RWPE2 (cell line): Measurements from ENCODE around the gene SPATA24.

ENCODE experiments used
- ATAC-seq: fragments of 200-7000 bp; cut with Tn5 transposase; 3 replicates; pipeline ENCODE4 v1.9.1; 2021; ENCODE audit warnings: low read depth
- DNase-seq: peaks from one replicate; pipeline ENCODE4 v3.0.0-alpha.2; 2020; ENCODE audit warnings: low spot score
- H3K27ac ChIP-seq: fragments of 450-650 bp; 2 replicates; pipeline ENCODE4 v1.5.1; 2017; ENCODE audit warnings: mild to moderate bottlenecking; ENCODE audit not compliant: poor library complexity, severe bottlenecking
- H3K27me3 ChIP-seq: fragments of 250-450 bp; sonication (Bioruptor Pico); 2 replicates; pipeline ENCODE4 v1.5.1; 2021; ENCODE audit warnings: mild to moderate bottlenecking, moderate library complexity; ENCODE audit not compliant: insufficient read depth, poor library complexity, severe bottlenecking
- H3K36me3 ChIP-seq: fragments of 250-450 bp; sonication (Bioruptor Pico); 2 replicates; pipeline ENCODE4 v1.5.1; 2020; ENCODE audit warnings: low read depth, mild to moderate bottlenecking, moderate library complexity
- H3K4me1 ChIP-seq: fragments of 250-450 bp; sonication (Bioruptor Pico); 2 replicates; pipeline ENCODE4 v1.5.1; 2021; ENCODE audit warnings: mild to moderate bottlenecking, moderate library complexity; ENCODE audit not compliant: insufficient read depth, poor library complexity, severe bottlenecking
- H3K4me3 ChIP-seq: fragments of 250-450 bp; sonication (Bioruptor Pico); 2 replicates; pipeline ENCODE4 v1.5.1; 2021; ENCODE audit warnings: mild to moderate bottlenecking, moderate library complexity; ENCODE audit not compliant: severe bottlenecking
- H3K9me3 ChIP-seq: fragments of 250-450 bp; sonication (Bioruptor Pico); 2 replicates; pipeline ENCODE4 v1.5.1; 2021; ENCODE audit warnings: mild to moderate bottlenecking, moderate library complexity; ENCODE audit not compliant: severe bottlenecking
- CTCF ChIP-seq: fragments of 450-650 bp; IDR thresholded peaks from one replicate; pipeline ENCODE4 v1.5.1; 2017; ENCODE audit warnings: mild to moderate bottlenecking, moderate library complexity; ENCODE audit not compliant: poor library complexity, severe bottlenecking

The SPATA24 gene

GRCh38 chr5:139392324-139392677 is 11.6 kb downstream of the SPATA24 start:
- Histone ChIP-seq H3K9me3 (no peaks in the 10 kb centered on the region), H3K4me3 (no peak overlapping the region), H3K27ac (peak overlapping the region; percentile 60), H3K36me3 (no peaks in the 10 kb centered on the region), H3K27me3 (no peaks in the 10 kb centered on the region), H3K4me1 (peaks cover 12% of the 10 kb centered on the region)
- ATAC-seq (no peak), DNase-seq (no peak)
- no peak for TF ChIP-seq CTCF

GRCh38 chr5:139391570-139392323 is 12.1 kb downstream of the SPATA24 start:
- Histone ChIP-seq H3K36me3 (no peaks in the 10 kb centered on the region), H3K4me3 (no peak overlapping the region), H3K27me3 (no peaks in the 10 kb centered on the region), H3K9me3 (no peaks in the 10 kb centered on the region), H3K27ac (peak overlapping the region; percentile 60), H3K4me1 (peaks cover 12% of the 10 kb centered on the region)
- ATAC-seq = peak; percentile 78
- TF ChIP-seq CTCF = no peak
- DNase-seq = peak; percentile 86

DNA sequence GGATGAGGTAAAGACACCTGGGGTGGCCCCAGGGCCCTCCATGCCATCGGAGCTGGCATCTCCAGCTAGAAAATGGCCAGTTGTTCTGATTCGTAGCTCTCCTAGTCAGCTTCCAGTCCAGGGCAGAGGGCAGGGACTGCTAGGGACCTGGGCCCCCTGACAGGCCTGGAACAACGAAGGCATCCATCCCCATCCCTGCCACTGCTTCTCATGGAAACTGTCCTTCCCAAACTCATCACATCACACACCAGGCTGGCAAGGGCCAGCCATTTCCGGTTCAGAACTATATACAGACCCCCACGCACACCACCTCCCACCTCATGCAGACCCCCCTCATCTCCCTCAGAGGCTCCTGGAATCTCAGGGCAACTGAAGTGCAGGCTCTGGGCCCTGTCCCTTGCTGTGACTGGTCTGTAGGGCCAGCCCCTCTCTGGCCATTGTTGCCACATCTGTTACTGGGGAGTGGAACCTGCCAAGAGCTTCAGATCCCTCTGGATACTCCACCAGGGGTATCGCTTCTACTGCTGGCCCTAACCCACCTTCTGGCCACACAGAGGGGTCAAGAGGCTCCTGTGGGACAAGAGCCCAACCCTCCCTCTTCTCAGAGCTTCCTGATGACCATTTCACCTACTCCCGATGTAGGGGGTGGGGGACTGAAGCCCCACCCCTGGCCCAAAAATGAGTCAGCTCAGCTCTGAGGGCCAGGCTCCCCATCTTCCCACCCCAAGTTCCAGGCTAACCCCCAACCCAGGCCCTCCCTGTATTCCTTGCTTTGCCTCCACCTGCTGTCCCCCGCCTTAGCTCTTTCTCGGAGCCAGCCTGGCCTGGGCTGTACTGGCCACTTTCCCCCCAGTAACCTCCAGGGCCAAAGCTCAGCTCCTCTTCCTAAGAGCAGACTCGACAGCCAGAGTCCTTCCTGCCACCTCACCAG is 13.0 kb downstream of the SPATA24 start:
- H3K36me3 ChIP-seq = no peaks in the 10 kb centered on the region
- ATAC-seq (no peak), DNase-seq (no peak)
- H3K9me3 ChIP-seq = no peaks in the 10 kb centered on the region
- TF ChIP-seq CTCF = no peak
- H3K27me3 ChIP-seq = no peaks in the 10 kb centered on the region
- peak overlapping the region; percentile 60 for H3K27ac ChIP-seq
- H3K4me1 ChIP-seq = peaks cover 17% of the 10 kb centered on the region
- H3K4me3 ChIP-seq = no peak overlapping the region

GRCh38 chr5:139389701-139390638 is 13.9 kb downstream of the SPATA24 start, which contains the start of gene MZB1:
TSS of gene MZB1 (minus strand) at chr5:139389913. CDS start at chr5:139389856, 57 bp downstream.
- DNase-seq = no peak
- Histone ChIP-seq H3K4me3 (no peak within 1 kb of the TSS), H3K36me3 (no peaks in the 10 kb centered on the region), H3K4me1 (peaks cover 23% of the 10 kb centered on the region), H3K9me3 (no peaks in the 10 kb centered on the region), H3K27me3 (no peaks in the 10 kb centered on the region), H3K27ac (peak within 1 kb of the TSS; percentile 60)
- no peak for ATAC-seq
- no peak for TF ChIP-seq CTCF
